ENCODE results near the gene HPSE2. TPM values are rescaled to one million over a fixed set of nuclear protein-coding genes. Genes with fewer than 3 reads are reported as not detected.

HPSE2 gene
- polyA plus RNA-seq, 10 donors = 0.04 to 0.26 (median 0.19) TPM; not detected in 7

GRCh38 chr10:98463976-98464754 is 771.5 kb downstream of the HPSE2 start:
- no peak for DNase-seq

- DNase-seq = no peak
Observed at GRCh38 chr10:98463016-98463415, 772.6 kb downstream of the HPSE2 start.

DNA sequence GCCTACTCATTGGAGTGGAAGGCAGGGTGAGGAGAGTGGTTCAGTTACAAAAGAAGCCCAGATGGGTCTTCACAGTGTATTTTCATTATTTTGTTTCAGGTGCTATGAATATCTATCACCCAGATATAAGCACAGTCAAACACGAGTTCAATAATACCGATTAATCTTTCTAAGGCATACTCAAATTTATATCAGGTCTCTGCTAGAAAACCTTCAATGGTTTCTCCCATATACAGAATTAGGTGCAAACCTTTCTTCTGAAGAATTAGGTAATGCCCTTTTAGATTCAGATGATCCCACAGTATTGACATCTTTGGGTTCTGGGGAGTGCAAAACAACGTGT is 774.2 kb downstream of the HPSE2 start:
- no peak for DNase-seq

- DNase-seq = peak in 2 of 3 donors; percentile 50 to 77
Observed at GRCh38 chr10:98460837-98461499, 774.7 kb downstream of the HPSE2 start.

- DNase-seq = no peak
Observed at GRCh38 chr10:98458809-98459784, 776.6 kb downstream of the HPSE2 start.

- no peak for DNase-seq
Observed at GRCh38 chr10:98457721-98458120, 777.9 kb downstream of the HPSE2 start.

DNA sequence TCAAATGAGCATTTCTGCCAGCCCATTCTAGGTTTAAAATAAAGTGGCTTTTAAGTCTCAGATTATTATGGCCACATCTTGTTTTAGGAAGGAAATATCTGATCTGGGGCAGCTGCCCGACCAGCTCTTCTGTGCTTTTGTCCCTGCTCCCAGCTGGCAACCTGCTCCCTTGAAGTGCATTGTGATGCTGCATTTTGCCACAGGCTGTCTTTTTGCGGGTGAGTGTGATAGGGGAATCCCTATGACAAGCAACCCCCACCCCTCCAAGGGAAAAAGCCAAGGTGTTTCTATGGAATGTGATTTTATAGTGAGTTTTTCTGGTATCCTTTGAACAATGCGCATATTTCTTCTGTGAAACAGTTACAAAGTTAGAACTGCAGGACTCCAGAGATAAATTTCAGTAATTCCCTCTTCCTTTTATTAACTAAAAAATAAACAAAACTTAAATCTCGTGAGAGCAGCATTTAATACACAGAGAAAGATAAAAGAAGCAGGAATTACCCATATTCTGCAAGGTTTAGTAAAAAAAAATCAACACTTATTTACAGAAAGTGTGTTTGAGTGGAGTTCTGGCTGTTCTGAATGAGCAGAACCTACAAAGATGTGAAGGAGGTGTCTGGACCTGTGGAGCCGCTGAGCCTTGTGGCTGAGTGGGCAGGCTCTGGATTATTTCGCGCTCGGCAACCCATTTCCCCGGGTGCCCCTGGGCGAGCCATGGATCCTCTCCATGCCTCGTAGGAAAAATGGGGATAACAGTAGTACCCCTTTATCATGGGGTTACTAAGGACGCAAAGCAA is 778.8 kb downstream of the HPSE2 start:
- DNase-seq = no peak

DNA sequence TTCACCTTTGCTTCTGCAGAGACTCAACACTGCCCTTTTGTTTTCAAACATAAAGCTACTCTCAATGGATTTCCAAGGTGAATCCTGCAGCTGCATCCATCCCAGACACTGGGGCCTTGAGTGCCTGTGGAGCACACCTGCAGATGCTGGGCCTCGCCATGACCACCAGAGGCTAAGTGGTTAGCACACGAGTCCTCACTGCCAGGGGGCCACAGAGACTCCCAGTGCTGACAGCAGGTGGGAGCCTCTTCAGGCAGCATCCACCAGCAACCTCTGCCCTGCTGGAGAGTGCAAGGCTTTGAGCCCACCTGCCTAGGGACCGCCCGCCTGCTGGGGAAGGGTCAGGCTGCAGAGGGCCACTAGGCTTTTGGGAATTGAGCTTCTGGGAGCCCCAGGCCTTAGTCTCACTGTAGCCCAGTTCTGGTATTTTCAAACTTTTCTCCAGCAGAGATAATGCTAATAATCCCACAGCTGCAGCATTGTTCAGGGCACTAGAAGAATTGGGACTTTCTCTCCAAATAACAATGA is 779.5 kb downstream of the HPSE2 start:
- DNase-seq = no peak

DNA sequence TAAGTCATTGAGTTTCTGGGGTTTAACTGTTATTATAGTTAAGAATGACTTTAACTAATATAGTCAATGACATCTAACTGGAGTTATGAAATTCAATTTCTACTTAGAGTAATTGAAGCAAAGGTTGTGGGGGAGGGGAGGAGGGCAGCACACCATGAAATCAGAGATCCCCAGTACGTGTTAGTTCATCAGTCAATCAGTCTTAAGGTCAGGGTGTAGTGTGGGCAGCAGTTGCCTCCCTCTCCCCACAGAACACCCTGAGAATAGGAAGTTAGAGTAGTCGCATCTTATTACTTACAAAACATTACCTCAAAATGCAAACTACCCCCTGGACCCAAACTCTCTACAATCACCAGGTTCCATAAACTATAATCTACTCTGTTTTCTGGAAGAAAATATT is 781.9 kb downstream of the HPSE2 start:
- no peak for DNase-seq

DNA sequence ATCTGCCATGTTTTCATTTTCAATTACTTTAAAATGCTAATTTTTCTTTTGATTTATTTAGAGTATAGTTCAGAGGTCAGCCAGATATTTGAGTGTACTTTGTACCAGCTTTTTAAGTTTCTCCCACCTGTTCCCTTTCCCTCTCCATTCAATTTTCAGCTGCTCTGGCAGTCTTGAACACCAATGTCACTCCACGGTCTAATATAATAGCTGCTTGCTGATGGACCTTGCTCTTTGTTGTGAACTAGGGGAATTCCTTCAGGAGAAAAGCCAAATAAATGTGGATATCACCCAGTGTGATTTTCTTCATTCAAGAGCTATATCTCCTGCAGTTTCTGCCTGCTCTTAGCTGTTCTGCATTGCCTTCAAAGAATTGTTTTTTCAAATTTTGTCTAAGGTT is 785.0 kb downstream of the HPSE2 start:
- no peak for DNase-seq

DNA sequence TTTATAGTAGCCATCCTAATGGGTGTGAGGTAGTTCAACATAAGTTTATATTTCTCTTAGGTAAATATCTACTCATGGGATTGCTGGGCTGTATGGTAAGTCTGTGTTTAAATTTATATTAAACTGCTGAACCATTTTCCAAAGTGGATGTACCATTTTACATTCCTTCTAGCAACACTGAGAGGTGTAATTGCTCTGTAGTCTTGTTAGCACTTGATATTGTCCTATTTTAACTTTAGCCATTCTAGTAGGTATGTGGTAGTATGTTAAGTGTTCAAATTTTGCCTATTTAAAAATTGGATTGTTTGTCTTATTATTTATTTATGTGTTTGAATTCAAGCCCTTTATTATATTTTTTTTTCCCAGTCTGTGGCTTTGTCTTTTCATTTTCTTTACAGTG is 786.4 kb downstream of the HPSE2 start:
- DNase-seq = no peak

DNA sequence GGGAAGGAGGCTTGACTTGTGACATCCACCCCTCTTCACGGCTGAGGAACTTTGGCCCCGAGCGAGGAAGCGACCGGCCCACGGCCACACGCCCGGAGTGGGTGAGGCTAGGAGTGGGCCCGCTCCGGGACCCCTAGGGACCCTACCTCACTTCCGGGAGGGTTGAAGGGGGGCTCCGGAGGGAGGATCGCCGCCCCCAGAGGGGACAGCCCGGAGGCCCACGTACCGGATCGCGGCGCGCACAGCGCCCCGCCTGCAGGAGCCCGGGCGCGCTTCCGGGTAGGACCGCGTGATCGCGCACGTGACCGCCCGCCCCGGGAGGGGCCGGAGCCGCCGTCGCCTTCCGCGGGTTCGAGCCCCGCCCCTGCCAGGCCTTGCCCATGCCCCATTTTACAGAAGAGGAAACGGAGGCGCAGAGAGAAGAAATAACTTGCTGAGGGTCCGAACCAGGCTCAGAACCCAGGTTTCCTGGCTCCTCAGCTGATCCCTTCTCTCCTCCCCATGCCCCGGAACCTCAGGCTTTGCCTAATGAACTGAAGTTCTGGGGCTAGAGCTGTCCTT is 788.9 kb downstream of the HPSE2 start, which contains the start of gene HPS1:
TSS of gene HPS1 (minus strand) at position 275 of the 561 bp plus-strand sequence. CDS start 3,695 bp downstream, outside the sequence.
- peak; percentile 64 to 89 (median 80) for DNase-seq

- peak in 2 of 3 donors; percentile 11 to 34 for DNase-seq
Observed at GRCh38 chr10:98446151-98446660, 789.4 kb downstream of the HPSE2 start.

DNA sequence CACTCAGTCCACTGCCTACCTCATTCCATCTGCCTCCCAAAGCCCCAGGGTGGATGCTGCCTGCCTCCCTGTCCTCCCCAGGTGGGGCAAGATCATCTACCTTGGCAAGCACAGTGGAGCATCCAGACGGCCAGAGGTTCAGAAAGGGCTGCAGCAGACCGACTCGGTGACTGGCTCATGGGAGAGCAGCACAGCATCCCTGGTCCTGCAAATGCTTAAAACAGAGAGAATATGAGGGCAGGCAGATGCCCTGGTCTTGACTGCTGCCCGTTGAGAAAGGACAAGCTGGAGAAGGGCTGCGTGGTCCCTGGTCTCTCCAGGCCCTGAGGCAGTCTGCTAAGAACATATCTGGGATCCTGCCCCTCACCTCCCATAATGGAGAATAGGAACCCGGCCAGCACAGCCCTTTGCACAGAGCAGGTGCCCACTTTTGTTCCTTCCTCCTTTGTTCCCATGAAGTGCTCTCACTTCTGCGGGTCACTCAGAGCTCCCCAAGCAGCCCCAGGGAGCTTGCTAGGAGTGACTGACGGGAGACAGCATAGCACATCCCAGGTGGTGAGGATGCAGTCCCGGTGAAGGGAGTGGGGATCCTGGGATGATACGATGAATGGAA is 790.3 kb downstream of the HPSE2 start:
- no peak for DNase-seq

- DNase-seq = no peak
Observed at GRCh38 chr10:98444314-98445006, 791.2 kb downstream of the HPSE2 start.

DNA sequence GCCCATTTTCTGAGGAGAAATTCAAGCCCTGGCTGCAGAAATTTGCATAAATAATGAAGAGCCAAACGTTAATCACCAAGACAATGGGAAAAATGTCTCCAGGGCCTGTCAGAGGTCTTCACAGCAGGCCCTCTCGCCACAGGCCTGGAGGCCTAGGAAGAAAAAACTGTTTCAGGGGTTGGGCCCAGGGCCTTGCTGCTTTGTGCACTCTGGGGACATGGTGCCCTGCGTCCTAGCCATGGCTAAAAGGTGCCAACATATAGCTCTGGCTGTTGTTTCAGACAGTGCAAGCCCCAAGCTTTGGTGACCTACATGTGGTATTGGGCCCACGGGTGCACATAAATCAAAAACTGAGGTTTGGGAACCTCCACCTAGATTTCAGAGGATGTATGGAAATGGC is 796.9 kb downstream of the HPSE2 start:
- DNase-seq = no peak

- no peak for DNase-seq
Observed at GRCh38 chr10:98436704-98437103, 798.9 kb downstream of the HPSE2 start.

- DNase-seq = no peak
Observed at GRCh38 chr10:98435178-98435577, 800.5 kb downstream of the HPSE2 start.

Data from muscle of back (tissue), 11 donors.